Thymus (tissue), 11 donors: ENCODE measurements around the gene HACD1. TPM values are rescaled to one million over a fixed set of nuclear protein-coding genes. Genes with fewer than 3 reads are reported as not detected.

Source experiments
- DNase-seq, 9 donors: peaks; one replicate each; pipeline ENCODE4 v3.0.0-alpha.2; 2013; ENCODE audit warnings: low spot score in 9 of 9, low read depth in 6 of 9, missing footprints in 1 of 9
- H3K27ac ChIP-seq, 2 donors: one replicate each; pipeline ENCODE4 v1.5.1; 2013; ENCODE audit warnings: control low read depth in 1 of 2, low read depth in 1 of 2, low read length in 1 of 2, mild to moderate bottlenecking in 1 of 2, moderate library complexity in 1 of 2
- H3K27me3 ChIP-seq, 2 donors: one replicate each; pipeline ENCODE4 v1.5.1; 2013; ENCODE audit warnings: low read length in 1 of 2; ENCODE audit not compliant: control insufficient read depth in 2 of 2, insufficient read depth in 1 of 2
- H3K36me3 ChIP-seq, 2 donors: one replicate each; pipeline ENCODE4 v1.5.1; 2013; ENCODE audit warnings: low read length in 1 of 2, mild to moderate bottlenecking in 1 of 2, moderate library complexity in 1 of 2; ENCODE audit not compliant: control insufficient read depth in 2 of 2, insufficient read depth in 2 of 2
- H3K4me1 ChIP-seq, 2 donors: one replicate each; pipeline ENCODE4 v1.5.1; 2013; ENCODE audit warnings: low read length in 2 of 2; ENCODE audit not compliant: control insufficient read depth in 2 of 2, insufficient read depth in 2 of 2
- H3K4me3 ChIP-seq, 2 donors: one replicate each; pipeline ENCODE4 v1.5.1; 2013; ENCODE audit warnings: low read length in 2 of 2, control low read depth in 1 of 2, mild to moderate bottlenecking in 1 of 2
- H3K9me3 ChIP-seq, 2 donors: one replicate each; pipeline ENCODE4 v1.5.1; 2013; ENCODE audit warnings: low read length in 1 of 2, mild to moderate bottlenecking in 1 of 2; ENCODE audit not compliant: control insufficient read depth in 2 of 2, insufficient read depth in 1 of 2
- WGBS: extraction: QIAGEN DNeasy Blood & Tissue Kit; methylation state at CpG from one replicate; pipeline ENCODE4 v1.1.7; 2013; 5-methylcytosine and 5-hydroxymethylcytosine counted together
- polyA plus RNA-seq: library from polyadenylated mRNA; stranded (reverse); fragments of 200-250 nt; gene quantifications from one replicate; pipeline ENCODE4 v1.2.3, GENCODE V29; 2013
- total RNA-seq: library from RNA; stranded (reverse); fragments of 120-200 nt; gene quantifications from one replicate; pipeline ENCODE4 v1.2.4, GENCODE V29; 2013
- donor health status: healthy.

The HACD1 gene
- total and polyA plus RNA-seq, 2 donors: 7.3 to 11.6 TPM

- 57% methylated on average over 3 of the region's 3 CpGs for WGBS
- no peaks in the 10 kb centered on the region for H3K4me1 ChIP-seq
- H3K9me3 ChIP-seq: no peaks in the 10 kb centered on the region
Measured at GRCh38 chr10:17576768-17577167, 40.4 kb downstream of the HACD1 start.

GRCh38 chr10:17564911-17565310 lies 52.3 kb downstream of the HACD1 start:
- no peak for DNase-seq
- Histone ChIP-seq H3K27me3 (no peaks in the 10 kb centered on the region), H3K36me3 (no peaks in the 10 kb centered on the region), H3K27ac (no peak overlapping the region), H3K4me1 (no peaks in the 10 kb centered on the region), H3K9me3 (no peaks in the 10 kb centered on the region), H3K4me3 (no peak overlapping the region)
- 97% methylated on average over 3 of the region's 3 CpGs for WGBS

More at GRCh38 chr10:17576768-17577167, 40.4 kb downstream of the HACD1 start:
- no peaks in the 10 kb centered on the region for H3K27me3 ChIP-seq
- H3K4me3 ChIP-seq: no peak overlapping the region
- DNase-seq: no peak
- H3K36me3 ChIP-seq: no peaks in the 10 kb centered on the region
- H3K27ac ChIP-seq: no peak overlapping the region

- no peak for DNase-seq
- Histone ChIP-seq H3K4me1 (no peaks in the 10 kb centered on the region), H3K36me3 (no peaks in the 10 kb centered on the region), H3K27ac (no peak overlapping the region), H3K27me3 (no peaks in the 10 kb centered on the region), H3K9me3 (no peaks in the 10 kb centered on the region), H3K4me3 (no peak overlapping the region)
- WGBS: 92% methylated on average over 4 of the region's 4 CpGs
Measured at GRCh38 chr10:17563452-17563851, 53.7 kb downstream of the HACD1 start.

- Histone ChIP-seq H3K4me1 (no peaks in the 10 kb centered on the region), H3K4me3 (no peak overlapping the region), H3K9me3 (no peaks in the 10 kb centered on the region), H3K27ac (no peak overlapping the region), H3K27me3 (no peaks in the 10 kb centered on the region), H3K36me3 (no peaks in the 10 kb centered on the region)
- WGBS: 94% methylated on average over 8 of the region's 8 CpGs
- DNase-seq: peak in 1 of 9 donors; percentile 13
Measured at GRCh38 chr10:17562614-17563013, 54.6 kb downstream of the HACD1 start.

- no peak for DNase-seq
- Histone ChIP-seq H3K36me3 (no peaks in the 10 kb centered on the region), H3K4me3 (no peak overlapping the region), H3K27me3 (no peaks in the 10 kb centered on the region), H3K27ac (no peak overlapping the region), H3K9me3 (no peaks in the 10 kb centered on the region), H3K4me1 (no peaks in the 10 kb centered on the region)
- 98% methylated on average over 2 of the region's 2 CpGs for WGBS
Measured at GRCh38 chr10:17561111-17561510, 56.1 kb downstream of the HACD1 start.

GRCh38 chr10:17557459-17557858 lies 59.7 kb downstream of the HACD1 start:
- 99% methylated on average over 3 of the region's 3 CpGs for WGBS
- Histone ChIP-seq H3K9me3 (no peaks in the 10 kb centered on the region), H3K4me1 (no peaks in the 10 kb centered on the region), H3K4me3 (no peak overlapping the region), H3K27ac (no peak overlapping the region), H3K36me3 (no peaks in the 10 kb centered on the region), H3K27me3 (no peaks in the 10 kb centered on the region)
- DNase-seq: no peak

GRCh38 chr10:17548770-17549169 lies 68.4 kb downstream of the HACD1 start:
- Histone ChIP-seq H3K4me3 (no peak overlapping the region), H3K27me3 (no peaks in the 10 kb centered on the region), H3K4me1 (no peaks in the 10 kb centered on the region), H3K9me3 (no peaks in the 10 kb centered on the region), H3K36me3 (no peaks in the 10 kb centered on the region), H3K27ac (no peak overlapping the region)
- DNase-seq: no peak
- 86% methylated on average over 3 of the region's 3 CpGs for WGBS

GRCh38 chr10:17548162-17548561 lies 69.0 kb downstream of the HACD1 start:
- Histone ChIP-seq H3K27me3 (no peaks in the 10 kb centered on the region), H3K27ac (no peak overlapping the region), H3K9me3 (no peaks in the 10 kb centered on the region), H3K4me1 (no peaks in the 10 kb centered on the region), H3K36me3 (no peaks in the 10 kb centered on the region), H3K4me3 (no peak overlapping the region)
- 93% methylated on average over 2 of the region's 2 CpGs for WGBS
- no peak for DNase-seq

- no peaks in the 10 kb centered on the region for H3K27me3 ChIP-seq
- 98% methylated on average over 2 of the region's 2 CpGs for WGBS
- DNase-seq: no peak
- no peaks in the 10 kb centered on the region for H3K9me3 ChIP-seq
- no peak overlapping the region for H3K27ac ChIP-seq
- H3K4me1 ChIP-seq: no peaks in the 10 kb centered on the region
- no peaks in the 10 kb centered on the region for H3K36me3 ChIP-seq
- no peak overlapping the region for H3K4me3 ChIP-seq
Measured at GRCh38 chr10:17547060-17547459, 70.1 kb downstream of the HACD1 start.

- Histone ChIP-seq H3K4me3 (no peak overlapping the region), H3K27me3 (no peaks in the 10 kb centered on the region), H3K4me1 (no peaks in the 10 kb centered on the region), H3K36me3 (no peaks in the 10 kb centered on the region), H3K27ac (no peak overlapping the region), H3K9me3 (no peaks in the 10 kb centered on the region)
- no peak for DNase-seq
- WGBS: 99% methylated on average over 9 of the region's 9 CpGs
Measured at GRCh38 chr10:17544465-17544864, 72.7 kb downstream of the HACD1 start.
